Hepatocyte (in vitro differentiated cells): ENCODE data around the gene SMOC1.

Source experiments
- EZH2phosphoT487 ChIP-seq: fragments of 200-600 bp; sonication (generic); IDR thresholded peaks from one replicate; pipeline ENCODE4 v1.6.1; 2018; ENCODE audit warnings: antibody characterized with exemption, mild to moderate bottlenecking, low read depth, moderate library complexity; ENCODE audit not compliant: unreplicated experiment, severe bottlenecking
- TF ChIP-seq, protein P1 (sequence below): fragments of 200-600 bp; sonication (generic); IDR thresholded peaks from 2 replicates; pipeline ENCODE4 v1.5.1; 2016; ENCODE audit warnings: antibody characterized with exemption, mild to moderate bottlenecking; ENCODE audit not compliant: poor library complexity

GRCh38 chr14:69863083-69863482 lies 16.1 kb upstream of the SMOC1 start:
- TF ChIP-seq, protein P1, sequence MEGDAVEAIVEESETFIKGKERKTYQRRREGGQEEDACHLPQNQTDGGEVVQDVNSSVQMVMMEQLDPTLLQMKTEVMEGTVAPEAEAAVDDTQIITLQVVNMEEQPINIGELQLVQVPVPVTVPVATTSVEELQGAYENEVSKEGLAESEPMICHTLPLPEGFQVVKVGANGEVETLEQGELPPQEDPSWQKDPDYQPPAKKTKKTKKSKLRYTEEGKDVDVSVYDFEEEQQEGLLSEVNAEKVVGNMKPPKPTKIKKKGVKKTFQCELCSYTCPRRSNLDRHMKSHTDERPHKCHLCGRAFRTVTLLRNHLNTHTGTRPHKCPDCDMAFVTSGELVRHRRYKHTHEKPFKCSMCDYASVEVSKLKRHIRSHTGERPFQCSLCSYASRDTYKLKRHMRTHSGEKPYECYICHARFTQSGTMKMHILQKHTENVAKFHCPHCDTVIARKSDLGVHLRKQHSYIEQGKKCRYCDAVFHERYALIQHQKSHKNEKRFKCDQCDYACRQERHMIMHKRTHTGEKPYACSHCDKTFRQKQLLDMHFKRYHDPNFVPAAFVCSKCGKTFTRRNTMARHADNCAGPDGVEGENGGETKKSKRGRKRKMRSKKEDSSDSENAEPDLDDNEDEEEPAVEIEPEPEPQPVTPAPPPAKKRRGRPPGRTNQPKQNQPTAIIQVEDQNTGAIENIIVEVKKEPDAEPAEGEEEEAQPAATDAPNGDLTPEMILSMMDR, result no peak
- no peak for TF ChIP-seq EZH2phosphoT487
